ENCODE results near the gene TIAL1. TPM values are rescaled to one million over a fixed set of nuclear protein-coding genes. Genes with fewer than 3 reads are reported as not detected.
A peak's percentile ranks its signal among the peaks of the same experiment; 100 is the strongest.

The TIAL1 gene
- total RNA-seq, 1 experiment from 2014 or later: 174 TPM

GRCh38 chr10:119634219-119634544, 37.4 kb upstream of the TIAL1 start:
- H3K36me3 Mint-ChIP-seq (ENCODE audit: insufficient read depth, unreplicated experiment): no peaks in the 10 kb centered on the region
- Histone ChIP-seq H3K4me1 (peaks cover 6% of the 10 kb centered on the region; the same call in 1 of the 2 replicates), H3K27me3 (replicated peaks; ENCODE audit: control insufficient read depth, insufficient read depth, low read length) (no peaks in the 10 kb centered on the region), H3K36me3 (ENCODE audit: control insufficient read depth, insufficient read depth, low read length) (no peaks in the 10 kb centered on the region), H3K9me3 (no peaks in the 10 kb centered on the region), H3K4me3 (ENCODE audit: low read depth, low read length) (no peak overlapping the region)
- CTCF ChIA-PET: interaction anchor here (1.0 kb wide), 1 partner anchor 26 kb away, joined by 3 read pairs; no protein-coding TSS in a partner anchor
- H3K27me3 Mint-ChIP-seq (ENCODE audit: insufficient read depth, unreplicated experiment): no peaks in the 10 kb centered on the region
- peaks cover 6% of the 10 kb centered on the region for H3K4me1 Mint-ChIP-seq (ENCODE audit: low read depth, unreplicated experiment)
- no TSS peak for BruUV-seq (replicated peaks)
- intact Hi-C loops (cut with micrococcal nuclease; ENCODE audit: unreplicated experiment): no loop called here
- no peak overlapping the region for H3K4me3 Mint-ChIP-seq (ENCODE audit: unreplicated experiment)
- peak overlapping the region; percentile 53 for H3K27ac Mint-ChIP-seq (ENCODE audit: unreplicated experiment)
- peak; percentile 47 to 52 for DNase-seq
- H3K9me3 Mint-ChIP-seq (ENCODE audit: unreplicated experiment): no peaks in the 10 kb centered on the region
- TF ChIP-seq CTCF (IDR thresholded peaks at IDR 0.05; ENCODE audit: insufficient read depth in 1 of 2, low read depth in 1 of 2, low read length in 1 of 2, severe bottlenecking in 1 of 2, unreplicated experiment in 1 of 2): no peak
- POLR2A ChIA-PET: no interaction called here

DNA sequence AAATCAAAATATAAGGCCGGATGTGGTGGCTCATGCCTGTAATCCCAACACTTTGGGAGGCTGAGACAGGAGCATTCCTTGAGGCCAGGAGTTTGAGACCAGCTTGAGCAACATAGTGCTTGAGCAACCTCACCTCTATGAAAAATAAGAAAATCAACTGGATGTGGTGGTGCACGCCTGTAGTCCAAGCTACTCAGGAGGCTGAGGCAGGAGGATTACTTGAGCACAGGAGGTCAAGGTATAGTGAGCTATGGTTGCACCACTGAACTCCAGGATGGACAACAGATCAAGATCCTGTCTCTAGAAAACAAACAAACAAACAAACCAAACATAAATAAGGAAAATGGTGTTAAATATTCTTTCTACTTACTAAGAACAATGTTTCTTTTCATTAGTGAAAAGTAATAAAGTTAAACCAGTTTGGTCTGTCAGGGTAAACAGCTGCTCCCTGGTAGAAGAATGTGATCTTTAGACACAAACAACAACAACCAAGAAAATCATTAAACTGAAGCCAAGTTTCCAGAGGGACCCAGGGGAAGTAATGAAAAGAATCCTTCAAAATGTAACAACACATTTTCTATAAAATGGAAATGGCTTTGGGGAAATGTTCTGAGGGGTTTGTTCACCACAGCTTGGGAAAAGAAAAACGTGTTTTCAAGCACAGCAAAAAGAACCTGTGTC, 36.9 kb upstream of the TIAL1 start:
- intact Hi-C loops (cut with micrococcal nuclease; ENCODE audit: unreplicated experiment): no loop called here
- CTCF ChIA-PET: interaction anchor here (1.0 kb wide), 1 partner anchor 25 kb away, joined by 3 read pairs; no protein-coding TSS in a partner anchor
- peaks cover 6% of the 10 kb centered on the region for H3K4me1 Mint-ChIP-seq (ENCODE audit: low read depth, unreplicated experiment)
- BruUV-seq (replicated peaks): no TSS peak
- DNase-seq: no peak
- no peaks in the 10 kb centered on the region for H3K9me3 Mint-ChIP-seq (ENCODE audit: unreplicated experiment)
- no peak for TF ChIP-seq CTCF (IDR thresholded peaks at IDR 0.05; ENCODE audit: insufficient read depth in 1 of 2, low read depth in 1 of 2, low read length in 1 of 2, severe bottlenecking in 1 of 2, unreplicated experiment in 1 of 2)
- Histone ChIP-seq H3K9me3 (no peaks in the 10 kb centered on the region), H3K36me3 (ENCODE audit: control insufficient read depth, insufficient read depth, low read length) (no peaks in the 10 kb centered on the region), H3K4me3 (ENCODE audit: low read depth, low read length) (no peak overlapping the region), H3K27me3 (replicated peaks; ENCODE audit: control insufficient read depth, insufficient read depth, low read length) (no peaks in the 10 kb centered on the region), H3K4me1 (peaks cover 6% of the 10 kb centered on the region; the same call in 1 of the 2 replicates)
- peak overlapping the region; percentile 53 for H3K27ac Mint-ChIP-seq (ENCODE audit: unreplicated experiment)
- H3K4me3 Mint-ChIP-seq (ENCODE audit: unreplicated experiment): no peak overlapping the region
- POLR2A ChIA-PET: interaction anchor here (0.7 kb wide), 2 partner anchors 61 to 92 kb away, joined by 3 to 7 read pairs; partner anchors contain the start of gene INPP5F
- H3K27me3 Mint-ChIP-seq (ENCODE audit: insufficient read depth, unreplicated experiment): no peaks in the 10 kb centered on the region
- no peaks in the 10 kb centered on the region for H3K36me3 Mint-ChIP-seq (ENCODE audit: insufficient read depth, unreplicated experiment)

DNA sequence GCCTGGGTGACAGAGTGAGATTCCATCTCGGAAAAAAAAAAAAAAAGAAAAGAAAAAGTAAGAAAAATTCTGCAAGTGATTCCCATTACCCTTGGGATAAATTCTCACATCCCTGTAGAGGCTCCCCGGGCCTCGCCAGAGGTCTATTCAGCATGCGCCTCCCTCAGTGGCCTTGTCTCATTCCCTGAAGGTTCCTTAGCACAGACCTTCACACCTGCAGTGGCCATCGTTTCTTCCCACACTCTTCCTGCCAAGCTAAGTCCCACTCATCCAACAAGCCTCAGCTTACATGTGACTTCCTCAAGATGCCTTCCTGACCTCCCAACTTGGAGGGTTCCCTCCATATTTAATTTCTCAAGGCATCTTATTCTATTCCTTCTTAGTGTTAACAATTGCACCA, 33.5 kb upstream of the TIAL1 start:
- intact Hi-C loops (cut with micrococcal nuclease; ENCODE audit: unreplicated experiment): no loop called here
- Histone ChIP-seq H3K27me3 (replicated peaks; ENCODE audit: control insufficient read depth, insufficient read depth, low read length) (no peaks in the 10 kb centered on the region), H3K4me1 (peaks cover 6% of the 10 kb centered on the region; the same call in 1 of the 2 replicates), H3K9me3 (no peaks in the 10 kb centered on the region), H3K4me3 (ENCODE audit: low read depth, low read length) (no peak overlapping the region), H3K36me3 (ENCODE audit: control insufficient read depth, insufficient read depth, low read length) (no peaks in the 10 kb centered on the region)
- H3K27ac Mint-ChIP-seq (ENCODE audit: unreplicated experiment): no peak overlapping the region
- no peak for TF ChIP-seq CTCF (IDR thresholded peaks at IDR 0.05; ENCODE audit: insufficient read depth in 1 of 2, low read depth in 1 of 2, low read length in 1 of 2, severe bottlenecking in 1 of 2, unreplicated experiment in 1 of 2)
- CTCF ChIA-PET: no interaction called here
- H3K4me3 Mint-ChIP-seq (ENCODE audit: unreplicated experiment): no peak overlapping the region
- H3K9me3 Mint-ChIP-seq (ENCODE audit: unreplicated experiment): no peaks in the 10 kb centered on the region
- peaks cover 6% of the 10 kb centered on the region for H3K4me1 Mint-ChIP-seq (ENCODE audit: low read depth, unreplicated experiment)
- DNase-seq: no peak
- POLR2A ChIA-PET: no interaction called here
- H3K27me3 Mint-ChIP-seq (ENCODE audit: insufficient read depth, unreplicated experiment): no peaks in the 10 kb centered on the region
- BruUV-seq (replicated peaks): no TSS peak
- no peaks in the 10 kb centered on the region for H3K36me3 Mint-ChIP-seq (ENCODE audit: insufficient read depth, unreplicated experiment)

Measured in Caco-2 (cell line).